Measurements from ENCODE around the gene PTPRB. TPM values are rescaled to one million over a fixed set of nuclear protein-coding genes. Genes with fewer than 3 reads are reported as not detected.

The PTPRB gene
- total RNA-seq, 1 experiment from 2014 or later, result 0.33 TPM

DNA sequence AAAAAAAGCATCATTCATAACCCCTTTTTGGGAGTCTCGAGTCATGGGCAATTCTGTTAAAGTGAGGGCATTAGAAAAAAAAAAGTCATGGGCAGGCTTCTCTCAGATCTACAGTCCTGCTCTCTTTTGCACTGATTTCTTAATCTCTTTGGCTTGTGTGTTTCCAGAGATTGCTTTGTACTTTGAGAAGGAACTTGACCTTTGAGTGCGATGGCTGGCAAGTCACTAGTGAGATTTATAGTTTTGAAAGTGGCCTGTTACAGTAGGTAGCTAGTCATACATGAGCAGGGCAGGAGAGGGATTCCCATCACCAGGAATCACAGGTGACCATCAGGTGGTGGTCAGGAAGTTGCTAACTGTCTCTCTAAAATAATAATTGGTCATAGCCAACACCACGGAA, 151.5 kb downstream of the PTPRB start:
- ATAC-seq, result no peak

DNA sequence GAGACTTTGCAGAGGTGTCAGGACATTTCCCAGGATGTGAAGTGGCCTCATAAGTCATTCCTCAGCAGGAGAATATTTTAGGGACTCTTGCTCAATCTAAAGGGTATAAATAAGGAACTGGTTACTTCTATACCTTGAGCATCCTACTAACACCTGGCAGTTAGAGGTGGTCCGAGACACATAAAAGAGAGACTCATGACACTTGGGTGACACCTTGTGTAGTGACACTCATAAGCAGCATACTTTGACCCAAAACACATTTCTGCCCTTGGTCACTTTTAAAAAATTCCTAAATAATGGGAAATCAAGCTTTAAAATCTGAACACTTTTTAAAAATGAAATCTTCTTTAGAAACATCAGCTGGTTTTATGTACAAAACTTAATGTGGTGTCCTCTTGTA, 152.8 kb downstream of the PTPRB start:
- CTCF ChIA-PET, result no interaction called here
- Histone ChIP-seq H3K4me1 (ENCODE audit: control insufficient read depth, insufficient read depth, low read length) (no peaks in the 10 kb centered on the region), H3K9me3 (ENCODE audit: control insufficient read depth, insufficient read depth, low read depth, low read length) (no peaks in the 10 kb centered on the region), H3K36me3 (ENCODE audit: control insufficient read depth, insufficient read depth, low read length) (no peaks in the 10 kb centered on the region), H3K4me3 (ENCODE audit: low read depth in 2 of 2, low read length in 2 of 2) (no peak overlapping the region), H3K27me3 (ENCODE audit: control insufficient read depth, insufficient read depth, low read length) (no peaks in the 10 kb centered on the region), H3K27ac (ENCODE audit: low read length) (no peak overlapping the region)
- no TSS peak for BruUV-seq (replicated peaks)
- no peak for ATAC-seq
- POLR2A ChIA-PET, result no interaction called here
- intact Hi-C loops (cut with micrococcal nuclease; ENCODE audit: unreplicated experiment), result no loop called here
- in situ Hi-C loops (cut with HindIII; ENCODE audit: low pct_unique_long_range_greater_than_20kb, low sequenced_read_pairs), result no loop called here
- TF ChIP-seq POLR2AphosphoS5 (IDR thresholded peaks at IDR 0.05; ENCODE audit: low read depth, low read length), result no peak
- DNase-seq (ENCODE audit: low read depth, low spot score), result no peak

More for the DNA sequence above, 151.5 kb downstream of the PTPRB start:
- no peaks in the 10 kb centered on the region for H3K27me3 ChIP-seq (ENCODE audit: control insufficient read depth, insufficient read depth, low read length)
- no TSS peak for BruUV-seq (replicated peaks)
- DNase-seq (ENCODE audit: low read depth, low spot score), result no peak
- POLR2A ChIA-PET, result no interaction called here
- H3K4me1 ChIP-seq (ENCODE audit: control insufficient read depth, insufficient read depth, low read length), result no peaks in the 10 kb centered on the region
- TF ChIP-seq SIN3A (IDR thresholded peaks at IDR 0.05; ENCODE audit: borderline replicate concordance, insufficient read depth, low read depth, low read length) (no peak), TCF7L2 (IDR thresholded peaks at IDR 0.05; ENCODE audit: low read depth, low read length) (no peak), POLR2AphosphoS5 (IDR thresholded peaks at IDR 0.05; ENCODE audit: low read depth, low read length) (no peak)
- TF ChIP-seq, protein P1, sequence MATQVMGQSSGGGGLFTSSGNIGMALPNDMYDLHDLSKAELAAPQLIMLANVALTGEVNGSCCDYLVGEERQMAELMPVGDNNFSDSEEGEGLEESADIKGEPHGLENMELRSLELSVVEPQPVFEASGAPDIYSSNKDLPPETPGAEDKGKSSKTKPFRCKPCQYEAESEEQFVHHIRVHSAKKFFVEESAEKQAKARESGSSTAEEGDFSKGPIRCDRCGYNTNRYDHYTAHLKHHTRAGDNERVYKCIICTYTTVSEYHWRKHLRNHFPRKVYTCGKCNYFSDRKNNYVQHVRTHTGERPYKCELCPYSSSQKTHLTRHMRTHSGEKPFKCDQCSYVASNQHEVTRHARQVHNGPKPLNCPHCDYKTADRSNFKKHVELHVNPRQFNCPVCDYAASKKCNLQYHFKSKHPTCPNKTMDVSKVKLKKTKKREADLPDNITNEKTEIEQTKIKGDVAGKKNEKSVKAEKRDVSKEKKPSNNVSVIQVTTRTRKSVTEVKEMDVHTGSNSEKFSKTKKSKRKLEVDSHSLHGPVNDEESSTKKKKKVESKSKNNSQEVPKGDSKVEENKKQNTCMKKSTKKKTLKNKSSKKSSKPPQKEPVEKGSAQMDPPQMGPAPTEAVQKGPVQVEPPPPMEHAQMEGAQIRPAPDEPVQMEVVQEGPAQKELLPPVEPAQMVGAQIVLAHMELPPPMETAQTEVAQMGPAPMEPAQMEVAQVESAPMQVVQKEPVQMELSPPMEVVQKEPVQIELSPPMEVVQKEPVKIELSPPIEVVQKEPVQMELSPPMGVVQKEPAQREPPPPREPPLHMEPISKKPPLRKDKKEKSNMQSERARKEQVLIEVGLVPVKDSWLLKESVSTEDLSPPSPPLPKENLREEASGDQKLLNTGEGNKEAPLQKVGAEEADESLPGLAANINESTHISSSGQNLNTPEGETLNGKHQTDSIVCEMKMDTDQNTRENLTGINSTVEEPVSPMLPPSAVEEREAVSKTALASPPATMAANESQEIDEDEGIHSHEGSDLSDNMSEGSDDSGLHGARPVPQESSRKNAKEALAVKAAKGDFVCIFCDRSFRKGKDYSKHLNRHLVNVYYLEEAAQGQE (IDR thresholded peaks at IDR 0.05; ENCODE audit: insufficient read depth in 1 of 2, low read depth in 2 of 2, low read length in 1 of 2), result no peak
- TF ChIP-seq, protein P2, sequence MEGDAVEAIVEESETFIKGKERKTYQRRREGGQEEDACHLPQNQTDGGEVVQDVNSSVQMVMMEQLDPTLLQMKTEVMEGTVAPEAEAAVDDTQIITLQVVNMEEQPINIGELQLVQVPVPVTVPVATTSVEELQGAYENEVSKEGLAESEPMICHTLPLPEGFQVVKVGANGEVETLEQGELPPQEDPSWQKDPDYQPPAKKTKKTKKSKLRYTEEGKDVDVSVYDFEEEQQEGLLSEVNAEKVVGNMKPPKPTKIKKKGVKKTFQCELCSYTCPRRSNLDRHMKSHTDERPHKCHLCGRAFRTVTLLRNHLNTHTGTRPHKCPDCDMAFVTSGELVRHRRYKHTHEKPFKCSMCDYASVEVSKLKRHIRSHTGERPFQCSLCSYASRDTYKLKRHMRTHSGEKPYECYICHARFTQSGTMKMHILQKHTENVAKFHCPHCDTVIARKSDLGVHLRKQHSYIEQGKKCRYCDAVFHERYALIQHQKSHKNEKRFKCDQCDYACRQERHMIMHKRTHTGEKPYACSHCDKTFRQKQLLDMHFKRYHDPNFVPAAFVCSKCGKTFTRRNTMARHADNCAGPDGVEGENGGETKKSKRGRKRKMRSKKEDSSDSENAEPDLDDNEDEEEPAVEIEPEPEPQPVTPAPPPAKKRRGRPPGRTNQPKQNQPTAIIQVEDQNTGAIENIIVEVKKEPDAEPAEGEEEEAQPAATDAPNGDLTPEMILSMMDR (IDR thresholded peaks at IDR 0.05), result no peak
- in situ Hi-C loops (cut with HindIII; ENCODE audit: low pct_unique_long_range_greater_than_20kb, low sequenced_read_pairs), result no loop called here
- intact Hi-C loops (cut with micrococcal nuclease; ENCODE audit: unreplicated experiment), result no loop called here
- H3K36me3 ChIP-seq (ENCODE audit: control insufficient read depth, insufficient read depth, low read length), result no peaks in the 10 kb centered on the region
- H3K27ac ChIP-seq (ENCODE audit: low read length), result no peak overlapping the region
- CTCF ChIA-PET, result no interaction called here
- H3K4me3 ChIP-seq (ENCODE audit: low read depth in 2 of 2, low read length in 2 of 2), result no peak overlapping the region
- H3K9me3 ChIP-seq (ENCODE audit: control insufficient read depth, insufficient read depth, low read depth, low read length), result no peaks in the 10 kb centered on the region

DNA sequence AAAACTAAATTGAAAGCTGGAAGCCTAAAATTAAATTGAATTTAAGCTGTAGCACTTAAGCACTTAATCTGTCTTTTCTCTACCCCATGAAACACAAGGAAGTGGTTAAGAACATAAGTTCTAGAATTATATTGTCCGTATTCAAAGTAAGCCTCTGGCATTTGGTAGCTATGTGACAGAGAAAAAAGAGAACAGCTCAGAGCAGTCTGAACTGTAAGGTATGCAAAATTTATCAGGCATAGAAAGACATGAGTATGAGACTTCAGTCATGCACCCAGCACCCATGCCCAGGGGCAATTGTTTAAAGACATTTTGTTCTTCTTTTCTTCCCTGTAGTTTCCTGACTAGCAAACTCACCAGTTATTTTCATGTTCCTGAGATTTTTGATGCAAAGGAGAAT, 154.5 kb downstream of the PTPRB start:
- POLR2A ChIA-PET, result interaction anchor here (0.7 kb wide), 1 partner anchor 9 kb away, joined by 3 read pairs; no protein-coding TSS in a partner anchor
- CTCF ChIA-PET, result no interaction called here
- Histone ChIP-seq H3K4me3 (ENCODE audit: low read depth in 2 of 2, low read length in 2 of 2) (no peak overlapping the region), H3K4me1 (ENCODE audit: control insufficient read depth, insufficient read depth, low read length) (no peaks in the 10 kb centered on the region), H3K27ac (ENCODE audit: low read length) (no peak overlapping the region), H3K27me3 (ENCODE audit: control insufficient read depth, insufficient read depth, low read length) (no peaks in the 10 kb centered on the region), H3K9me3 (ENCODE audit: control insufficient read depth, insufficient read depth, low read depth, low read length) (no peaks in the 10 kb centered on the region), H3K36me3 (ENCODE audit: control insufficient read depth, insufficient read depth, low read length) (no peaks in the 10 kb centered on the region)
- ATAC-seq (no peak), DNase-seq (ENCODE audit: low read depth, low spot score) (no peak)
- in situ Hi-C loops (cut with HindIII; ENCODE audit: low pct_unique_long_range_greater_than_20kb, low sequenced_read_pairs), result no loop called here
- TF ChIP-seq SIN3A (IDR thresholded peaks at IDR 0.05; ENCODE audit: borderline replicate concordance, insufficient read depth, low read depth, low read length), result no peak
- TF ChIP-seq, protein P1 (IDR thresholded peaks at IDR 0.05; ENCODE audit: insufficient read depth in 1 of 2, low read depth in 2 of 2, low read length in 1 of 2), result no peak
- no peak for TF ChIP-seq TCF7L2 (IDR thresholded peaks at IDR 0.05; ENCODE audit: low read depth, low read length)
- TF ChIP-seq, protein P2 (IDR thresholded peaks at IDR 0.05), result no peak
- no peak for TF ChIP-seq POLR2AphosphoS5 (IDR thresholded peaks at IDR 0.05; ENCODE audit: low read depth, low read length)
- intact Hi-C loops (cut with micrococcal nuclease; ENCODE audit: unreplicated experiment), result no loop called here
- BruUV-seq (replicated peaks), result no TSS peak

Measured in Panc1 (cell line).